Fibroblast of lung (primary cell): ENCODE results near the gene KRT82.

Experiments used
- EZH2 ChIP-seq: IDR thresholded peaks from 2 replicates; pipeline ENCODE4 v1.5.1; 2012; ENCODE audit warnings: low read length, control low read depth, mild to moderate bottlenecking; ENCODE audit errors: missing control alignments
- TF ChIP-seq, protein P1 (sequence below), 2 donors: IDR thresholded peaks in 1 of 2; conservative IDR thresholded peaks in 1 of 2; 1 replicate in 1 of 2; 2 replicates in 1 of 2; pipeline ENCODE4 v1.5.1; 2011 to 2012; ENCODE audit warnings: low read length in 2 of 2, control low read depth in 1 of 2, inconsistent platforms in 1 of 2, low read depth in 1 of 2, mild to moderate bottlenecking in 1 of 2

DNA sequence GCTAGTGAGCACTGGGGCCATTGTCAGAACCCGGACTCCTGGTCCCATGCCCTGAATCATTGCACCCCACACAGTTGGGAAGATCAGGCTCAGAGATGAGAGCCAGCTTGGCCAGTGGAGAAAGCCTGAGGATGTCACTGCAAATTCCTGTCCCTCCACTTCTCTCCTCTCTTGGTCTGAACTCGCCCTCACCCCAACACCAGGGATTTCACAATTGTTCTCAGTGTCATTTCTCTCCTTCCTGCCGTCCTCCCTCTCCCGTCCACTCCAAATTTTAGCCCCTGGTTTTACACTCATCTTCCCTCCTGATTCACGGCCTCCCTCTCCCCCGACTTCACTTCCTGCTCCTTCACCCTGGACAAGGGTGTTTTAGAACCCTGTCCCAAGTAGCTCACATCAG is 16.9 kb upstream of the KRT82 start:
- TF ChIP-seq, protein P1, sequence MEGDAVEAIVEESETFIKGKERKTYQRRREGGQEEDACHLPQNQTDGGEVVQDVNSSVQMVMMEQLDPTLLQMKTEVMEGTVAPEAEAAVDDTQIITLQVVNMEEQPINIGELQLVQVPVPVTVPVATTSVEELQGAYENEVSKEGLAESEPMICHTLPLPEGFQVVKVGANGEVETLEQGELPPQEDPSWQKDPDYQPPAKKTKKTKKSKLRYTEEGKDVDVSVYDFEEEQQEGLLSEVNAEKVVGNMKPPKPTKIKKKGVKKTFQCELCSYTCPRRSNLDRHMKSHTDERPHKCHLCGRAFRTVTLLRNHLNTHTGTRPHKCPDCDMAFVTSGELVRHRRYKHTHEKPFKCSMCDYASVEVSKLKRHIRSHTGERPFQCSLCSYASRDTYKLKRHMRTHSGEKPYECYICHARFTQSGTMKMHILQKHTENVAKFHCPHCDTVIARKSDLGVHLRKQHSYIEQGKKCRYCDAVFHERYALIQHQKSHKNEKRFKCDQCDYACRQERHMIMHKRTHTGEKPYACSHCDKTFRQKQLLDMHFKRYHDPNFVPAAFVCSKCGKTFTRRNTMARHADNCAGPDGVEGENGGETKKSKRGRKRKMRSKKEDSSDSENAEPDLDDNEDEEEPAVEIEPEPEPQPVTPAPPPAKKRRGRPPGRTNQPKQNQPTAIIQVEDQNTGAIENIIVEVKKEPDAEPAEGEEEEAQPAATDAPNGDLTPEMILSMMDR (conservative IDR thresholded peaks at IDR 0.05 in 1 of 2, IDR thresholded peaks at IDR 0.05 in 1 of 2; ENCODE audit: low read depth in 1 of 2, low read length in 2 of 2) = no peak
- no peak for TF ChIP-seq EZH2
